ENCODE results near the gene EXOSC9.

GRCh38 chr4:121767166-121767565 is 34.0 kb upstream of the EXOSC9 start:
- TF ChIP-seq POLR2A (IDR thresholded peaks at IDR 0.05; ENCODE audit: control extremely low read depth in 1 of 2, low read depth in 2 of 2, low read length in 2 of 2) (no peak), JUN (IDR thresholded peaks at IDR 0.05; ENCODE audit: low read depth, low read length) (no peak), ATF3 (IDR thresholded peaks at IDR 0.05; ENCODE audit: insufficient read depth, low read depth, low read length) (no peak), EZH2 (IDR thresholded peaks at IDR 0.05; ENCODE audit: low read depth, low read length, severe bottlenecking) (no peak), MAX (IDR thresholded peaks at IDR 0.05) (no peak), EP300 (IDR thresholded peaks at IDR 0.05; ENCODE audit: borderline replicate concordance in 1 of 2, low read depth in 2 of 2, low read length in 2 of 2) (no peak), GTF2F1 (IDR thresholded peaks at IDR 0.05; ENCODE audit: borderline replicate concordance, low read depth, low read length) (no peak), RNF2 (IDR thresholded peaks at IDR 0.05; ENCODE audit: borderline replicate concordance, low read depth, low read length, missing control alignments, poor library complexity, severe bottlenecking) (no peak), NRF1 (IDR thresholded peaks at IDR 0.05; ENCODE audit: low read depth, low read length) (no peak), KDM4A (IDR thresholded peaks at IDR 0.05; ENCODE audit: low read depth, low read length, severe bottlenecking) (no peak), CTCF (IDR thresholded peaks at IDR 0.05; ENCODE audit: control extremely low read depth in 1 of 3, insufficient read depth in 1 of 3, low read depth in 1 of 3, low read length in 3 of 3) (no peak)

All from H1 (cell line).